GM10266 (cell line): ENCODE measurements around the gene NFIL3.
"Not testable (repeated sequence)": the region's sequence is repeated elsewhere in the genome, so short reads cannot be mapped to it uniquely, and the experiment has no call there.

ENCODE experiments used
- DNase-seq: peaks from one replicate; pipeline ENCODE4 v3.0.0; 2012; ENCODE audit errors: extremely low spot score
- TF ChIP-seq, protein P1 (sequence below): IDR thresholded peaks from 2 replicates; pipeline ENCODE4 v1.5.1; 2012; ENCODE audit warnings: mild to moderate bottlenecking, low read depth; ENCODE audit not compliant: control insufficient read depth, insufficient read depth; ENCODE audit errors: missing control alignments

NFIL3 gene, protein sequence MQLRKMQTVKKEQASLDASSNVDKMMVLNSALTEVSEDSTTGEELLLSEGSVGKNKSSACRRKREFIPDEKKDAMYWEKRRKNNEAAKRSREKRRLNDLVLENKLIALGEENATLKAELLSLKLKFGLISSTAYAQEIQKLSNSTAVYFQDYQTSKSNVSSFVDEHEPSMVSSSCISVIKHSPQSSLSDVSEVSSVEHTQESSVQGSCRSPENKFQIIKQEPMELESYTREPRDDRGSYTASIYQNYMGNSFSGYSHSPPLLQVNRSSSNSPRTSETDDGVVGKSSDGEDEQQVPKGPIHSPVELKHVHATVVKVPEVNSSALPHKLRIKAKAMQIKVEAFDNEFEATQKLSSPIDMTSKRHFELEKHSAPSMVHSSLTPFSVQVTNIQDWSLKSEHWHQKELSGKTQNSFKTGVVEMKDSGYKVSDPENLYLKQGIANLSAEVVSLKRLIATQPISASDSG

DNA sequence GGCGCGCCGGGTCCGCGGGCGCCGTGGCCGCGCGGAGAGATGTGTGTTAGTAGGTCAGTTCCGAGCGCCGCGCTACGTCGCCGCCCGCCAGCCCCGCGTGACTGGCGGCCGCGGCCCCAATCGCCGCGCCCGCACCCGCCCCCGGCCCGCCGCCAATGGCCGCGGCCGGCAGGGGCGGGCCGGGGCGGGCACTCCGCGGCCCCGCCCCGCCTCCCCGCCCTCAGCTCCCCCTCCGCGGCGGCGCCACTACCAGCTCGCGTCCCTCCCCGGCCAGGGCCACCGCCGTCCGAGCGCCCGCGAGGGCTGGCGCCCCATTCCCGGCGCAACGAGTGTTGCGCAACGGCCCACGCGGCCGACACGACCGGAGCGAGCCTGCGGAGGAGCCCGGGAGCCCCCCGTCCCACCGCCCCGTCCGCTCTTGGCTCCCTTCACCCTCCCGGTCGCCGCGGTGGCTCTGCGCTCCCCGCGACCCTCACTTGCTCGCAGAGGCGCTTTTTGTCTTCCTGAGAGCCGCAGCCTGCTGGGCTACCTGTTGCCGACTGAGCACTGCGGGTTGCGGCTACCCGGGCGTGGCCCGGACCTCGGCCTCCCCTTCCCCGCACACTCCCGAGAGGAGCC is at the start of gene NFIL3:
Gene NFIL3, minus strand, starts transcription at position 48 of the 618 bp plus-strand sequence. CDS start 13,098 bp downstream, outside the sequence.
- TF ChIP-seq, protein P1, sequence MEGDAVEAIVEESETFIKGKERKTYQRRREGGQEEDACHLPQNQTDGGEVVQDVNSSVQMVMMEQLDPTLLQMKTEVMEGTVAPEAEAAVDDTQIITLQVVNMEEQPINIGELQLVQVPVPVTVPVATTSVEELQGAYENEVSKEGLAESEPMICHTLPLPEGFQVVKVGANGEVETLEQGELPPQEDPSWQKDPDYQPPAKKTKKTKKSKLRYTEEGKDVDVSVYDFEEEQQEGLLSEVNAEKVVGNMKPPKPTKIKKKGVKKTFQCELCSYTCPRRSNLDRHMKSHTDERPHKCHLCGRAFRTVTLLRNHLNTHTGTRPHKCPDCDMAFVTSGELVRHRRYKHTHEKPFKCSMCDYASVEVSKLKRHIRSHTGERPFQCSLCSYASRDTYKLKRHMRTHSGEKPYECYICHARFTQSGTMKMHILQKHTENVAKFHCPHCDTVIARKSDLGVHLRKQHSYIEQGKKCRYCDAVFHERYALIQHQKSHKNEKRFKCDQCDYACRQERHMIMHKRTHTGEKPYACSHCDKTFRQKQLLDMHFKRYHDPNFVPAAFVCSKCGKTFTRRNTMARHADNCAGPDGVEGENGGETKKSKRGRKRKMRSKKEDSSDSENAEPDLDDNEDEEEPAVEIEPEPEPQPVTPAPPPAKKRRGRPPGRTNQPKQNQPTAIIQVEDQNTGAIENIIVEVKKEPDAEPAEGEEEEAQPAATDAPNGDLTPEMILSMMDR, result no peak
- DNase-seq, result peak; percentile 95

DNA sequence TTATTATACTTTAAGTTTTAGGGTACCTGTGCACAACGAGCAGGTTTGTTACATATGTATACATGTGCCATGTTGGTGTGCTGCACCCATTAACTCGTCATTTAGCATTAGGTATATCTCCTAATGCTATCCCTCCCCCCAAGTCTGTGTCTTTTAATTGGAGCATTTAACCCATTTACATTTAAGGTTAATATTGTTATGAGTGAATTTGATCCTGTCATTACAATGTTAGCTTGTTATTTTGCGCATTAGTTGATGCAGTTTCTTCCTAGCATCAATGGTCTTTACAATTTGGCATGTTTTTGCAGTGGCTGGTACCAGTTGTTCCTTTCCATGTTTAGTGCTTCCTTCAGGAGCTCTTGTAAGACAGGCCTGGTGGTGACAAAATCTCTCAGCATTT is 47.9 kb upstream of the NFIL3 start:
- not testable (repeated sequence) for DNase-seq

DNA sequence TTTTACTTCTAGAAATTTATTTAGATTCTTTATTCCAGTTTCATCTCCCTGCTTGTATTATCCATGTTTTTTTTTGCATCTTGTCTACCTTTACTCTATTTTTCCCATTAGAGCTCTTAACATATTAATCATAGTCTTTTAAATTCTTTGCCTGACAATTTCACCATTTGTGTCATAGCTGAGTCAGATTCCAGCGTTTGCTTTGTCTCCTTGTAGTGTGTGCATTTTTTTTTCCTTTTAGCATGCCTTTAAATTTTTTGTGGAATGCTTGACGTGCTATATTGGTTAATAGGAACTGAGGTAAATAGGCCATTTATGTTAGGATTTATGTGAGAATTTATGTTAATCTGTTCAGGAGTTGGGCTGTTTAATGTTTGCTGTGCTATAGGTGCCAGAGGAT is 41.8 kb upstream of the NFIL3 start:
- TF ChIP-seq, protein P1, result no peak
- DNase-seq, result no peak

DNA sequence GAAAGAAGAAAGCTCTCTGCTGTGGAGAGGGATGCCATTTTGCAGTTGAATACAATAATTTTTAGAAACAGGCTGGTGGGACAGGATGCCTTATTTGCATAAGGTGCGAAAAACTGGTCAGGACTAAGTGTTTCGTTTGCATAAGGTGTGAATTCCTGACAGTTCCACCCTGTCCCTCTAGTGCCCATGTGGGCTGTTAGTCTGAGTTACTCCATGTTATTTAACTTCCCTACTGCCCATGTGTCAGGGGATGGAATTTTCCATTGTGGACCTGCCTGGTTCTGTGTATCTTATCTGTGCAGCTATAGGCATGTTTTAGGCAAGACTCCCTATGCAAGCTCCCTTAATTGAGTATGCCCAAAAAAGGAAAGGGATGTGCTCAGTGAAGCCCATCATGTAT is 35.3 kb upstream of the NFIL3 start:
- DNase-seq, result no peak

DNA sequence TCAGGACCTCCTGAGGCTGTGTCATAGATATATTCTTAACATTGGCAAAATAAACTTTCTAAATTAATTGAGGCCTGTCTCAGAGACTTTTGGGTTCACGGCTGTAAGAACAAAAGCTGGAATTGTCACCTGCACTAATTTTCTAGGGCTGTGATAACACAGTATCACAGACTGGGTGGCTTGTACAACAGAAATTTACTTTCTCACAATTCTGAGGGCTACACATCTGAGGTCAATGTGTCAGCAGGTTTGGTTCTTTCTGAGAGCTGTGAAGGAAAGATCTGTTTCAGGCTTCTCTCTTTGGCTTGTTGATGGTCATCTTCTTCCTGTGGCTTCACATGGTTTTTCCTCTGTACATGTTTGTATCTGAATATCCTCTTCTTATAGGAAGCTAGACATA is 29.2 kb upstream of the NFIL3 start:
- no peak for DNase-seq
- TF ChIP-seq, protein P1, result no peak

More for the DNA sequence above, 35.3 kb upstream of the NFIL3 start:
- TF ChIP-seq, protein P1, result no peak

DNA sequence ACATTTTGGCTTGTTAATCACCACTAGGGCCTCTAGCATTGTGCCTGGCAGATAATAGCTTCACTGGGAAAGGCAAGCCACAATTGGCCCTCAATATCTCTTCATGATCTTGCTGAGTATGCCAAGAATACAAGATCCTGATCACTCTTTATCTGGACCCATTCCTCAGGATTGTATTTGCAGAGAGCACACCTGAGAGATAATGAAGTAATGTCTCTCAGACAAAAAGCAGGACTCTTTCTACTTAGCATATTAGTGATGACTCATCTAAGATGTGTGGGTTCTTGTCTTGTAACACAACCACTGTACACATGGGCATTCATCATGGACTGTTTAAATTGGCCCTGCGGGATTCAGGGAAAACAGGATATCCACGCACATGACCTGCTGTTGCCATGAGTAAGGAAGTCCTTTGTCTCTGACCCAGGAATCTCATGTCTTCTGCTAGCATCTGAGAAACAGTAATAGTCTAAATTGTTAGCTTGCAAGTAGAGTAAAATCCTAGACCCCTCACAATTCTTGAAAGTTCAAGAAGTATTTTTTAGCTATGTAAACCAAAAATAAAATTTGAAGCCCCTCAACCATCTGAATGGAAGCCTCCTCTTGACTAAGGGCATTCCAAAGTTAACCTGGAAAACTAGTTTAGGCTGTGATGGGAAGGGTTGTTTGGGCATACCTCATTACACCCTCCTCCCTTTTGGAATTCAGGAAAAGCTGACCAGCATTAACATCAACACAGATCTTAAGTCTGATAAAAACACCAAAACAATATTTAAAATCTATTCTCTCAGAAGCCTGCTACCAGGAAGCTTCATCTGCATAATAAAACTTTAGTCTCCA is 28.0 kb upstream of the NFIL3 start:
- TF ChIP-seq, protein P1, result no peak
- DNase-seq, result no peak

DNA sequence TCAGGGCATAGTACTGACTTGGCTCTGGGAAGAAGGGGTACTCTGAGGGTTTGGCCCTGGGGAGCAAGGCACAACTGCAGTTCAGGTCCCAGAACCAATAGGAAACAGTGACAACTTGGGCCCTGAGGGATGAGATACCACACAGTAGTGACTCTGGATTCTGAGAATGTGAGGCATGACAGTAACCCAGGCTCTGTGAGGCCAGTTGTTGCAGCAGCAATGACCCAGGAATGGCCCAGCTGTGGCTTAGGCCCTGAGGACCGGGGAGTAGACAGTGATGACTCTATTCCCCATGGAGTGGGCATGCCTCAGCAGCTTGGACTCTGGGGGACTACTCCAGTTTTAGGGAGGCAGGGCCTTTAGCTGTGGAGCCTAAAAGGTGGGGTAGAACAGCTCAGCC is 21.5 kb upstream of the NFIL3 start:
- TF ChIP-seq, protein P1, result no peak
- DNase-seq, result no peak
